Erythroblast (primary cell): ENCODE results near the gene LTF.

ENCODE experiments used
- GATA1 ChIP-seq: IDR thresholded peaks from 2 replicates; pipeline ENCODE4 v1.6.1; 2011; ENCODE audit warnings: low read depth, mild to moderate bottlenecking, control low read depth, low read length, moderate library complexity
- POLR2A ChIP-seq: IDR thresholded peaks from 2 replicates; pipeline ENCODE4 v1.6.1; 2011; ENCODE audit warnings: mild to moderate bottlenecking, low read length

DNA sequence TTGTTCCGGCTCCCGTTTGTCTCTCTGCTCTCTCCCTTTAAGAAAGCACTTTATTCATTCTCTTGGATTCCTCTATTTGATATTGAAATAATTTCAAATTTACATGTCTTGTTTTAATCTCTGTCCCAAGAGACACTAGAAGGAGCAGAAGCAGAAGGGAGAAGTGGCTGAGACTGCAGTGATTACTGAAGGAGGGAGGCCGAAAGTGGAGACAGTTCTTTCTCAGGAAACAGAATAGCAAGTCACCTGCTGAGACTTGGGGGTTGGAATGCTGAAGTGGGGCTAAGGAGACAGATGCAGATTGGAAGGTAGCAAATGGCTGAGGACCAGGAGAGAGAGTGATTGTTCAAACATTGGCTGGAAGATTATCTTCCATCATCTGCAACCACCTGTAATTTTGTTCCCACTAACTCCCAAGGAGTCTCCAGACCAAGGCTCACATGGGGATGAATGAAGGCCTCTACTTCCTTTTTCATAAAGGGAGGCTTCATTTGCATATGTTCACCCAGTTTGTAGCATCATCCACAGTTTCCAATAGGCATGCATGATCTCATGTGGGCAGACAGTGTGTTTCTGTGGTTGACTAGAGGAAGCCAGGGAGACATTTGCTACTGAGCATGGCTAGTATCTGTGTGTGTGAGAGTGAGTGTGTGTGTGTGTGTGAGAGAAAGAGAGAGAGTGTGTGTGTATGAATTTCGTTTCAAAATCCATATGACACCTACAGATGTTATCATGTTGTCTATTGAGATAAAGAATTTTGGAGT is 24.0 kb downstream of the LTF start:
- TF ChIP-seq POLR2A (no peak), GATA1 (no peak)
